GM21360 (cell line): ENCODE results near the gene KRT85.
"Not testable (repeated sequence)": the region's sequence is repeated elsewhere in the genome, so short reads cannot be mapped to it uniquely, and the experiment has no call there.

Source experiments
- ATAC-seq: cut with Tn5 transposase; IDR thresholded peaks from one replicate; pipeline ENCODE4 v1.9.1; 2021; ENCODE audit warnings: mild to moderate bottlenecking, moderate library complexity; ENCODE audit not compliant: unreplicated experiment

Gene KRT85

DNA sequence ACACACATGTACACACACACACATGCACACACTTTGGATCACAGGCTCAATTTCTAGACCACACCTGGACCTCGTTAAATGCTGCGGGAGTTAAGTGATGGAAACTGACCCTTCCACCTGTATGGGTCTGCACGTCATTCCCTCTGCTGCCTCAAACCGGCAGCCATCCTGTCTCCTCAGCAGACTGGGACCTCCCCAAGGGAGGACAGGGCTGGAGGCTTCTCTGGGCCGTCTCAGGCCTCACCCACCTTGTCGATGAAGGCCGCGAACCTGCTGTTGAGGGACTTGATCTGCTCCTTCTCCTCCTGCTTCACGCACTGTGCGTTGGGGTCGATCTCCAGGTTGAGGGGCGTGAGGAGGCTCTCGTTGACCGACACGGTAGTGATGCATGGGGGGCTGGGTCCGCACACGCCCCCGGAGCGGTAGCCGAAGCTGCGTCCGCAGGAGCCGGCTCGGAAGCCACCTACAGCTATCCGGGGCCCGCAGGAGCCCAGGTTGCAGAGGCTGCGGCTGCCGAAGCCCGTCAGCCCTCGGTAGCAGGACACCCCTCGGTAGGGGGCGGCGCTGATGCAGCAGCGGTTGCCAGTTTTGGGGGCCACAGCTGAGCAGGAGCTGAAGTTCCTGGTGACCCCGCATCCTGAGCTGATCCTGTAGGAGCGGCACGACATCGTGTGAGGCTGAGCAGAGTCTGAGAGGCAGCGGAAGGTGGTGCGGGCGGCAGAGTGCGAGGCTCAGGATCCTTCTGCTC is at the start of gene KRT85:
Gene KRT85 (minus strand): TSS at position 744 of the 748 bp plus-strand sequence. CDS start 76 bp downstream, at position 668.
- ATAC-seq, result no peak

DNA sequence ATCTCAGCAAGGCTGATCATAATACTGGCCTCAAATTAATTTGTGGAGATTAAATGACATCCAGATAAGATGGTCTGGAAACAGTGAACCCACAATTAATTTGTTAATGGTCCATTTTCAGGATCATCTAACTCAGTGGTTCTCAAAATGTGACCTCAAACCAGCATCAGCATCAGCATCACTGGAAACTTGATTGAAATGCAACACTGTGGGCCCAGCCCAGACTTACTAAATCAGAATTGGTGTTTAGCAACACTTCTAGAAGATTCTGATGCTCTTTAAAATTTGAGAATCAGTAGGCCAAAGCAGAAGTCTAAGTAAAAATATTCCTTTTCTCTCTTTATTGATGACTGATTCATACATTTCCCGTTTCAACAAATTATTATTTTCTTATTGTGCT is 49.5 kb upstream of the KRT85 start:
- no peak for ATAC-seq

DNA sequence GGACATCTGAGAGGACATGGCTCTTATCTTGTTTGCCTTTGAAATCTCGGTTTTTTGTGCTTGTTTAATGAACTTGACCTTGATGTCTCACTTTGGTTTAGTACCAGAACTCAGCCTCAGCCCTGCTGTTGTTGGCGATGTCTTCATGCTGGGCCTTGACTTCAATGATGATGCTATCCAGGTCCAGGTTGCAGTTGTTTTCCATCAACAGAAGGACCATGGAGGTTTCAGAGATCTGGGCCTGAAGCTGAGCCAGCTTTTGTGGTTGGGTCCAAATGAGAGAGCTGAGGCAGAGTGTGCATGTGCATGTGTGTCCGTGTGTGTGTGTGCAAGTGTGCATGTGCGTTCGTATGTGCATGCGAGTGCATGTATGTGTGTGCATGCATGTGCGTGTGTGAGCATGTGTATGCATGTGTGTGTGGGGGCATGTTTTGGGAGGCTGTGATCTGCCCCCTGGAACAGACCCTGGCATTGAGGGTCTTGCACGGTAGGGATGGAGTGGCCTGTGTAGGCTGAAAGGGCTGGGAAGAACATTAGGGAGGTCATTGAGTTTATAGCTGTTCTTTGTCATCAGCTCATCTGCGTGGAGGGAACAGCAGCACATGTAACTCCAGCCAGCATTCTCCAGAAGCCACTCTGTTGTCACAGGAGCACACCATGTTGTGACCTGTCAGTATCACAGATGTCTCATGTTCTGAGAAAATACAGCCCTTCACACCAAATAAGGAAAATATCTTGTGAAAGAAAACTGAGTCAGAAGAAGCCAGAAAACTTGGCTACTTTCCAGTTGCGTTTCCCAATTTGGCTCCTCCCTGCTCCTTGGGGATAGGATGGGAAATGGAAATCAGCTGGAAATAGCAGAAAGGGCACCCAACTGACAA is 48.8 kb upstream of the KRT85 start:
- no peak for ATAC-seq

DNA sequence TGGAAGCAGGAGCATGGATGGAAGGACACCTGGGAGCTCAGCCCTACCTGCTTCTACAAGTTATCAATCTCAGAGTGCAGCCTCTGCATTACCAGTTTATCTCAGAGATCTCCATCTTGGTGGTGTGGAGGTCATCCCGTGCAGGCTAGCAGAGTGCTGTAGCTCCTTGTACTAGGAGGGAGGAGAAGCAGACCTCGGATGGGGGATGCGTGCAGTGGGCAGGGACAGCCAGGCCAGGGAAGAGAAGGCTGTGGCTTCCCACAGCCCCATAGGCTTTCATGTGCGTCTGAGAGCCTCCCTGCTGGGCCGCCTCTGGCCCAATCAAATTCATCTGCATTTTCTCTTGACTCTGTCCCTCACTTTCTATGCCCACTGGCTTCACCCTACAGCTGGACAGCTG is 47.7 kb upstream of the KRT85 start:
- no peak for ATAC-seq

DNA sequence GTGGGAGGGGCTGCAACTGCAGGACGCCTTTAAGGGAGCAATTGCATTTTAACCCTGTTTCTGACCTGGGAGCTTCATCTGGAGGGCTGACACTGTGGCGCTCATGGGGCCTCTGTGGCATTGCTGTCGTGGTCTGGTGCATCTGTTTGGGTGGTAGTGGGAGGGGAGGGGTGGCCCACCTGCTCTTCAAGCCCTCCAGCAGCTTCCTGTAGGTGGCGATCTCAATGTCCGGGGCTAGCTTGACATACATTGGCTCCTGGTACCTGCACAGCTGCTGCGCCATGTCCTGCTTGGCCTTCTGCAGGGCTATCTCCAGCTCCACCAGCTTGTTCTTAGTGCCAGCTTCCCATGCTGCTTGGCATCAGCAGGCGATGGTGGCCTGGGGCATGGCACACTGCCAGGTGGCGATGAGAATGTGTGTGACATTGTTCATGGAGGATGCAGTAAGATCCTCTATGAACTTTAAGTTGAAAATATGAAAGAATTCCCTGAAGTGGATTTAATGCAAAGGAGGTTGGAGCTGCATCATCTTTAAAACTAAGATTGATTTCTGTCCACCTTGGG is 46.6 kb upstream of the KRT85 start:
- no peak for ATAC-seq

DNA sequence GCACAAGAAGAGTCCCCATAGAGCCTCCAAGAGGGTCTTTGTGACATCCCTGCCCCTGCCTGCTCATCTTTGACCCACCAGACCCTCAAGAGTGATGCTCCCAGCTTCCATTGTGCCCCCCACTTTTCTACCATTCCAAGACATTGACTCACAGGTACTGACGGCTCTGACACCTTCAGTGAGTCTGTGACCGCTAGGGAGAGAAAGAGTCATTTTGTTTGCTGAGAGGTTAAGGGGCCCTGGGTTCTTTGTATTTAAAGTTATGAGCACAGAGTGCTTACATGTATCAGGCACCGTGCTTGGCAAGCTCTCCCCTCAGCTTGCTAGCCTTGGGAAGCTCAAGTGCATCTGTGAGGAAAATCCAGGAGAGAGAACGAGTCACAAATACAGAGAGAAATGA is 45.9 kb upstream of the KRT85 start:
- ATAC-seq, result no peak

DNA sequence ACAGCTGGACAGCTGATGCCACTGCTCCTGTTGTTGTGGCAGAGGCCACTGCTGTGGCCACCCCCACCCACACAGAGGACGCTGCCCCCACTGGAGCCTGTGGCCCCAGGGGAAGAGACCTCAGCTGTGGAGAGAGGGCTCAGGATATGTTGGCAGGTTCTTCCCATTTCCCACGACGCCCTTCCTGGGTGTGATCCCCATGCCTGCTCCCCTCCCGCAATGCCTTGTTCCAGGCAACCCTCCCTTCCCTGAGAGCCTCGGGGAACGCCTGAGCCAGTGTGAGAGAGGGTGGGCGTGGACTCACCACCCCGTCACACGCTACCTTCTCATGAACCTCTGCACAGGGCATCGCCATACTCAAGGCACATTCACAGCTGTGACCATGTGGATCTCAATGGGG is 44.5 kb upstream of the KRT85 start:
- ATAC-seq, result no peak

DNA sequence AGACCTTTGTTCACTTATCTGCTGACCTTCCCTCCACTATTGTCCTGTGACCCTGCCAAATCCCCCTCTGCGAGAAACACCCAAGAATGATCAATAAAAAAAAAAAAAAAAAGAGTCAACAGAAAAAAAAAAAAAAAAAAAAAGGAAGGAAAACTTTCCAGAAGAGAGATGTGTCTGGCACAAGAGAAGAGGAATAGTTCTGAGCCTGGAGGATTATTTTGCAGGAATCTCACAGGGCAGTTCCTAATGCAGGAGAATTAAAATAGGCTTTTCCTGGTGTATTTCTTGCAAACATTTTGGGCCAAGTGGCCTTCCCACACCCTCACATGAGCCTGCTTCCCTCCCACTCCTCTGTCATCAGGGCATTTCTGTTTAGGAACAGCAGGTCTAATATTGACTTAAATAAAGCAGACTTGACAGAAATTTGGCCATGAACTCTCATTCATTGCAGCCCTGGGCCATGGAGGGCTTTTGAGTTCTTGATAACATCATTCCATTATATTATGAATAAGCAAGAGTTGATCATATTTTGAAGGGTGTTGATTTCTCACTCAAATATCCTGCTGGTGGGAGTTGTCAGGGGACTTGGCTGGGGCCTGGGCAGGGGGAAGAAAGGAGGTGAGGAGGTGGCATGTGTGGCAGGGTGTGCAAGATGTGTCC is 43.4 kb upstream of the KRT85 start:
- ATAC-seq, result not testable (repeated sequence)

DNA sequence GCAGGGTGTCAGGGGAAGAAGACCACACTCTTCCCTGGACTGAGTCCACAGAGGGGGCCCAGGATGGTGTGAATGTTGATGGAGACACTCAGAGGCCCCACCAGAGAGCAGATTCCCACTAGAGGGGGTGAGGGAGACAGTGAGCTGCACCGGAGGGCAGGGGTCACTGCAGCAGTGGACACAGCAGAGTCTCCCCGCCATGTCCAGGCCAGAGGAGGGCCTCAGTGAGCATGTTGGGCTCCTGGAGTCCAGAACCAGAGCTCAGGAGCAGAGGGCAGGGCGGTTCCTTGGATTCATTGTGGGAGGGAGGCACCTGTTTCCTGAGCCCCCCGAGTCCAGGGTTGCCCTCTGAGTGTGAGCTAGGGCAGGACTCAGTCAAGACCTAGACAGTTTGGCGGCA is 40.6 kb upstream of the KRT85 start:
- no peak for ATAC-seq

DNA sequence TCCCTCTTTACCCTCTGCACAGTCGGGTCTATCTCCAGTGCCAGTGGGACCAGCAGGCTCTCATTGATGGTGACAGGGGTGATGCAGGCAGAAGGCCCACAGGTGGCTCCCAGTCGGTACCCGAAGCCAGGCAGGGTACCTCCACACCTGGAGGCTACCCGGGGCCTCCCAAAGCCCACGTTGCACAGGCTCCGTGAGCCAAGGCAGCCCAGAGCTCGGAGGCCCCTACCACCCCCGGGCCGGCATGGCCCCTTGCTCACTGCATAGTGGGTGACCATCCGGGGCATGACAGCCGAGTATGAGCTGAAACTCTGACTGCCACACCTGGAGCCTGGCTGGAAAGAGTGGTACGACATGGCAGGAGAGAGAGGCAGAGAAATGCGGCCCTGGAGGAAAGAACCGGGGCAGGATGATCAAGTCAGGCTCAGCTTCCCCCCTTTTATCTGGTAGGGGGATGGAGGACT is 38.7 kb upstream of the KRT85 start, which contains the start of gene KRT82:
Gene KRT82 (minus strand): TSS at position 414 of the 464 bp plus-strand sequence. CDS start 58 bp downstream, at position 356.
- no peak for ATAC-seq

DNA sequence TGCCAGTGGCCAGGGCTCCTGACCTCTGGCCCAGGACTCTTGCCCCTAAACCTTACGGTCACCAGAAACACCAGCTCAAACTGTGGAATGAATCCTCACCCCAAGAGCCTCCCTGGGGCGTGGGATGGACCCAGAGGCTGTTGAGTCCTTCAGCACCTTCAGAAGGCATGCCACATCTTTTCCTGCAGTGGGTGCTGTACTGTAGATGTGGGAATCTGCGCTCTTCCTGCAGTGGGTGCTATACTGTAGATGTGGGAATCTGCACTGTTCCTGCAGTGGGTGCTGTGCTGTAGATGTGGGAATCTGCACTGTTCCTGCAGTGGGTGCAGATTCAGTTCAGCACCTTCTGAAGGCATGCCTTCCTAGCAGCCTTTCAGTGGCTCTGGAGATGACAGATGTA is 37.7 kb upstream of the KRT85 start:
- ATAC-seq, result no peak

DNA sequence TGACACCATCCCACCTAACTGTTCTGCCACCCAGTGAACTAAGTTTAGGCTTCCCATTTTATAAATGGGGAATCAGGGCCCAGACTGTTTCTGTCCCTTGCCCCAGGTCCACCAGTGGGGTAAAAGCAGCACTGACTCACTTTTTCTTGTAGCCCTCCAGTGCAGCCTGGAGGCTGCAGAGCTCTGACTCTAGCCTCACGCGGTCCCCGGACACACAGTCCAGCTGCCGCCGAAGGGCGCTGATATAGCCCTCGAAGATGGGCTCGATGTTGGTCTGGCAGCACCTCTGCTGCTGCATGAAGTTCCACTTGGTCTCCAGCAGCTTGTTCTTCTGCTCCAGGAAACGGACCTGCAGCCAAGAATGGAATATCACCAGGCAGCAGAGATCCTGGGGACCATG is 36.3 kb upstream of the KRT85 start:
- no peak for ATAC-seq

DNA sequence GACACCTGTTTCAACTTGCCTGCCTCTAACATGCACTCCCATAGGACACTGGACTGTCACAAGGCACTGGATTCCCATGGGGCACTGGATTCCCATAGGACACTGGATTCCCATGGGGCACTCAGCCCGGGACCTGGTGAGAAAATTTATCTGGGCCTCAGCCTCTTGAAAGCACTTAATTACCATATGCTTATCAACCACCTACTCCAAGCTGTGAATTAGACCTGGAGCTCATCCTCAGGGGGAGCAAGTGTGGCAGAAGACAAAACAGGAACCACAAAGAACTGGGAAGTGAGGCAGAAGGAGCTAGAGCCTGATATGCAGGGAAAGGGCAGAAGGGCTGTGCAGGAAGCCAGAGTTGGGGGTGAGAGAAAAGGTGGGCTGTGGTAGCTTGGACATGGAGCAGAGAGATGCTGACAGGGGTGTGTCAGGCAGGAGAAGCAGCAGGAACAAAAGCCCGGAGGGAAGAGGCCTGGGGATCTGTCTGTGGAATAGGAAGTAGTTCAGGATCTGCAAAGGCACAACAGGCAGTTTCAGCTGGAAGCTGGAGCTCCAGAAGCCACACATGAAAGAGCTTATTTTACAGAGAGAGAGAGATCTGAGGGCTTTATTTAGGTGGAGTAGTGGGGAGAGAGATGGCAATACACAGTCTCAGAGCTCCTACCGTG is 35.7 kb upstream of the KRT85 start:
- ATAC-seq, result no peak

DNA sequence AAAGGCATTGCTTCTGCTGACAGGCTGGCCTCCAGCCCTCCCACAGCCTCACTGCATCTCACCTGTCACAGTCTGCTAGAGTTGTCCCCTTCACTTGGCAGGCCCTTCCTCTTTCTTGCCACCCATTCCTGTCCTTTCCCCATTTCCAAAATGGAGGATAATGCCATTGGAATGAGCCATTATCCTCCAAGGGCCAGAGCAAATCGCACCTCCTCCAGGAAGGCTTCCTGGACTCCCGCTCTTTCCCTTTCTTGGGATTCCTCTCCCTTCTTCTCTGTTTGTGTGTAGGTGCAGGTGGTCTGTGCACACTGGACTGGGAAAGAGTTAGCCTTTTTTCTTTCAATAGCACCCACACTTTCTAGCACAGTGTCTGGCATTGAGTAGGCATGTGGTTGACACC is 35.1 kb upstream of the KRT85 start:
- ATAC-seq, result no peak

DNA sequence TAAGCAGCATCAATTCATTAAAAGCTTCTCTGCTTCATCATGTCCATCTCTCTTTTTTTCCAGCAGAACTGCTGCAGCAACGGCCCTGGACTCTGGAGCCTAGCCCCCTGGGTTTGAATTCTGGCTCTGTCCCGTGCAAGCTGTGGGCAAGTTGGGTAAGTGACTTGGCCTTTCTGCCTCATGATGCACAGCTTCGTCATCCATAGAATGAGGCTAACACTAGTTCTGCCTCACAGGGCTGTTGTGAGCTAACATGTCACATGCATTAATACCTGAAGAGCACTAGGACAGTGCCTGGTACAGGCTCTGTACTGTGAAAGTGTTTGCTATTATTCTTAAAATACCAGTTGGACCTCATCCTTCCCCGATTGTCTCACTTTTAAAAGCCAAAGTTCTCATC is 34.6 kb upstream of the KRT85 start:
- ATAC-seq, result no peak

DNA sequence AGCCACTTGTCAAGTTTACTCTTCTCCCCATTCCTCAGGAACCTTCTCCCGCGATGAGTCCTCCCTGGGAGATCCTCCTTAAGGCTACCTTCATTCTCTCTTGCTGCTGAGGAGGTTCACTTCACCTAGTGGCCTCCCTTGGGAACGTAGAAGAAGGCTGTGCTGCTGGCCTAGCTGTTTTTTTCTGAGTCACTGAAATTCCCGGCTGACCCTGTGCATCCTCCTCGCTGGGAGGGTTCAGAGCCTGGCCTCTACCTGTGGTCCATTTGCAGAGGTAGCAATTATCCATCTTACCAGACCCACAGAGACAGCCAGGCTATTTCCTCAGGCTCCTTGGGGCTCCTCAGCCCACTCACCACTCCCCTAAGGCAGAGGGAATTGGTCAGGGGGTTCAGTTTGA is 34.2 kb upstream of the KRT85 start:
- no peak for ATAC-seq

DNA sequence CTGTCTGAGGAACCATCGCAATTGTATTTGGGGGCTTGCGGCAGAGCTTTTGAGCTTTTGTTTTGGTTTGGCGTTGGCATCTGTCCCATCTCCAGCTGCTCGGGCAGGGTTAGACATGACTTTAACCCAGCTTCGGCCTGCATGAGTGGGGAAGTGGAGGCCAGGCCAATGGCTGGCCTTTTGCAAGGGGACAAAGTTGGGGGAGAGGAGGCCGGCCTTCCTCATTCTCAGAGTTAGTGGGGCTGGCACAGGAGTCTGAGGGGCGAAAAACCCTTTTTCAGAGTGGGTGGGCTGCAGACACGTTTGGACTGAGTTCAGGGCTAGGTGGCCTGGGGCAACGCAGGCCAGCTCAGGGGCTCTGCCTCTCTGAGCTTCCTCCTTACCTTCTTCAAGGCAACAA is 33.6 kb upstream of the KRT85 start:
- ATAC-seq, result no peak

DNA sequence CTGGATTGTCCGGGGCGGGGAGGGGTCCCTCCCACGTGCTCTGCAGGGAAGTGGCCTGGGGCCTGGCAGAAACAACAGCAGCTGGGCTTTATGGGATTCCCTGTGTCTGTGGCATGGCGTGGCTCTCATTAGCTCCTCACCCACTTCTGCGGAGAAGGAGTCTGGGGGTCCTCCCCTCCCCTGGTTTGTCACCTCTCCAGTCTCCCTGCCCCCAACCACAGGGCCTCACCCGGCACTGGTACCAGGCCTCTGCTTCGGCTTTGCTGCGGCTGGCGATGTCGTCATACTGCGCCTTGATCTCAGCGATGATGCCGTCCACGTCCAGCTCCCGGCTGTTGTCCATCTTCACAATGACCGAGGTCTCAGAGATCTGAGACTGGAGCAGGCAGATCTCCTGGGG is 32.5 kb upstream of the KRT85 start:
- no peak for ATAC-seq

DNA sequence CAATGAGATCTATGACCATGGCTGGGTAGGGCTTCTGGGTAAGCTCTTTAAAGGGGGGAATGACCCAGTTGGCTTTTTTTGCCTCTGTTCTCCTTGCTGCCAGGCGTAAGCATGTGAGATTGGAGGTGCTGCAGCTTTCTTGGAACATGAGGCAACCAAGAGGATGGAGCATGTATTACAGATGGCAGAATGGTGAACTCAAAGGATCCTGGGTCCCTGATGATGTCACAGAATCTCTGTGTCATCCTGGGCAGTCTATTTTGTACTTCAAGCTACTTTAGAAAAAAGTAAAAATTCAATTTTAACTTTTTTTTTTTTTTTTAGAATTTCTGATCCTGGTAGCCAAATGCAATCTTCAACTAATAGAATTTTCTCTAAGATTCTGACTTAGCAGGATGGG is 30.9 kb upstream of the KRT85 start:
- ATAC-seq, result no peak

DNA sequence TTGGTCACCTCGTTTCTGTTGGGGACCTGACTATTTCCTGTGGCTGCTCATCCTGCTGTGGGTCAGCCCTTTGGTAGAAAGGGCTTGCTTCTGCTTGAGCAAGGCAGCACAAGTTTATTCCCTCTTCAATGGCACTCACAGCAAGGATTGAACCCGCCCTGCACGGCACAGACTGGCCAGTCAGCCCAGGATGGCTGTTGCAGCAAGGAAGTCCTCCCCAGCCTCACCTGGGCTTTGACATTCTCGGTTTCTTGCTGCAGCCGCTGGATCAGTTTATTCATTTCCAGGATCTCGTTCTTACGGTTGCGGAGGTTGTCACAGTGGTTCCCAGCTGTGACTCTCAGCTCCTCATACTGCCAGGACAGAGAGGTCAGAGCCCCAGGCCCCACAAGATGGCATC is 29.4 kb upstream of the KRT85 start:
- no peak for ATAC-seq
